Thymus (tissue), 14 donors: ENCODE results near the gene ZNF730. TPM values are rescaled to one million over a fixed set of nuclear protein-coding genes. Genes with fewer than 3 reads are reported as not detected.
"Not testable (repeated sequence)": the region's sequence is repeated elsewhere in the genome, so short reads cannot be mapped to it uniquely, and the experiment has no call there.

Experiments used
- DNase-seq, 9 donors: peaks; one replicate each; pipeline ENCODE4 v3.0.0-alpha.2; 2013; ENCODE audit warnings: low spot score in 9 of 9, low read depth in 6 of 9, missing footprints in 1 of 9
- H3K27ac ChIP-seq, 2 donors: one replicate each; pipeline ENCODE4 v1.5.1; 2013; ENCODE audit warnings: control low read depth in 1 of 2, low read depth in 1 of 2, low read length in 1 of 2, mild to moderate bottlenecking in 1 of 2, moderate library complexity in 1 of 2
- H3K27me3 ChIP-seq, 2 donors: one replicate each; pipeline ENCODE4 v1.5.1; 2013; ENCODE audit warnings: low read length in 1 of 2; ENCODE audit not compliant: control insufficient read depth in 2 of 2, insufficient read depth in 1 of 2
- H3K36me3 ChIP-seq, 2 donors: one replicate each; pipeline ENCODE4 v1.5.1; 2013; ENCODE audit warnings: low read length in 1 of 2, mild to moderate bottlenecking in 1 of 2, moderate library complexity in 1 of 2; ENCODE audit not compliant: control insufficient read depth in 2 of 2, insufficient read depth in 2 of 2
- H3K4me1 ChIP-seq, 2 donors: one replicate each; pipeline ENCODE4 v1.5.1; 2013; ENCODE audit warnings: low read length in 2 of 2; ENCODE audit not compliant: control insufficient read depth in 2 of 2, insufficient read depth in 2 of 2
- H3K4me3 ChIP-seq, 2 donors: one replicate each; pipeline ENCODE4 v1.5.1; 2013; ENCODE audit warnings: low read length in 2 of 2, control low read depth in 1 of 2, mild to moderate bottlenecking in 1 of 2
- H3K9me3 ChIP-seq, 2 donors: one replicate each; pipeline ENCODE4 v1.5.1; 2013; ENCODE audit warnings: low read length in 1 of 2, mild to moderate bottlenecking in 1 of 2; ENCODE audit not compliant: control insufficient read depth in 2 of 2, insufficient read depth in 1 of 2
- WGBS: extraction: QIAGEN DNeasy Blood & Tissue Kit; methylation state at CpG from one replicate; pipeline ENCODE4 v1.1.7; 2013; 5-methylcytosine and 5-hydroxymethylcytosine counted together
- long read RNA-seq, 10 donors: transcript quantifications; one replicate each; lab custom pipeline, GENCODE V29; 2026
- polyA plus RNA-seq: library from polyadenylated mRNA; stranded (reverse); fragments of 200-250 nt; gene quantifications from one replicate; pipeline ENCODE4 v1.2.3, GENCODE V29; 2013
- total RNA-seq: library from RNA; stranded (reverse); fragments of 120-200 nt; gene quantifications from one replicate; pipeline ENCODE4 v1.2.4, GENCODE V29; 2013
- donor health status: healthy.

ZNF730 gene
- total RNA-seq (4.4 TPM), polyA plus RNA-seq (0.23 TPM)
- long read RNA-seq, donor 1: 0 reads
- long read RNA-seq, donor 2, partial matches to known transcripts: 19 of 19 reads
- long read RNA-seq, donor 2, other reads (novel, unspliced or antisense): 0 of 19 reads
- long read RNA-seq, donor 3, partial matches to known transcripts: 0 of 1 reads
- long read RNA-seq, donor 3, other reads (novel, unspliced or antisense): 0 of 1 reads
- long read RNA-seq, donor 4, partial matches to known transcripts: 0 of 2 reads
- long read RNA-seq, donor 4, other reads (novel, unspliced or antisense): 0 of 2 reads
- long read RNA-seq, donor 5, partial matches to known transcripts: 0 of 1 reads
- long read RNA-seq, donor 5, other reads (novel, unspliced or antisense): 0 of 1 reads
- long read RNA-seq, donor 6: 0 reads
- long read RNA-seq, donor 7, partial matches to known transcripts: 0 of 1 reads
- long read RNA-seq, donor 7, other reads (novel, unspliced or antisense): 0 of 1 reads
- long read RNA-seq, donor 8: 0 reads
- long read RNA-seq, donor 9, partial matches to known transcripts: 16 of 16 reads
- long read RNA-seq, donor 9, other reads (novel, unspliced or antisense): 0 of 16 reads
- long read RNA-seq, donor 10: 0 reads

DNA sequence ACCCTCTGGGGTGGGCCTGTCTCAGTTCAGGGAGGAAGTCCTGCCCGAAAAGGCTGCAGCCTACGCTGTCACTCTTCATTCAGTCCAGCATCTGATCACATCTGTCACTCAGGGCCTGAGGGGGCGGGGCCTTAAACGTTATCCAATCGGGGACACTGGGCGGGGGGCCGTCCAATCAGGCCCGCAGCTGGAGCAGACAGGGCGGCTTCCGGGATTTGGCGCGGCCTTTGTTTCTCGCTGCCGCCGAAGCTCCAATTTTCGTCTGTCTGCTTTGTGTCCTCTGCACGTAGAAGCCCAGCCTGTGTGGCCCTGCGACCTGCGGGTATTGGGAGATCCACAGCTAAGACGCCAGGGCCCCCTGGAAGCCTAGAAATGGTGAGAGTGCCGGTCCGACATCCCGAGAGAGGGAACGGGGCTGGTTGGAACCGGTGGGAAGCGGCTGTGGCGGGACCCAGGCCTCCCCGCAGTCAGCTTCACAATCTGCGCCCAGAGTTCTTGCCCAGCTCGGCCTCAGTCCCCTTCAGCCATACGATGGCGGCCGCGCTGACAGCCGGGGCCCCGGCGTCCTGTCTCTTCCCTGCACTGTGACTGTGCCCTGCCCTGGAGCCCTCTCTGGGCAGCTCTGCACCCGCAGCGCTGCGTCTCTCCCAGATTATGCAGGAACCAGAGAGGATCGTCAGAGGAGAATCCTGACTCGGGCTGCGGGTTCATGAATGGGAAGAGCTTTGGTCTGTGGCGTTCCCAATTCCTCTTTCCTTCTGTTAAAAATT, at the start of gene ZNF730:
ZNF730 (plus strand) TSS at position 224 of the 770 bp plus-strand sequence; CDS start at position 373, 149 bp downstream.
- Histone ChIP-seq H3K27ac (peak within 1 kb of the TSS in 1 of 2 donors; percentile 77), H3K4me1 (no peaks in the 10 kb centered on the region), H3K27me3 (no peaks in the 10 kb centered on the region), H3K4me3 (peak within 1 kb of the TSS; percentile 53 to 63), H3K9me3 (no peaks in the 10 kb centered on the region), H3K36me3 (peaks cover 0 to under 1% of the 10 kb centered on the region in 2 donors)
- under 1% methylated on average over 44 of the region's 44 CpGs for WGBS
- DNase-seq: peak; percentile 54 to 87 (median 66)

GRCh38 chr19:23070353-23071146, 46.3 kb upstream of the ZNF730 start:
- Histone ChIP-seq H3K36me3 (no peaks in the 10 kb centered on the region), H3K9me3 (peaks cover 11 to 29% of the 10 kb centered on the region in 2 donors), H3K4me1 (no peaks in the 10 kb centered on the region), H3K27me3 (peaks cover 7 to 16% of the 10 kb centered on the region in 2 donors), H3K4me3 (peak overlapping the region in 1 of 2 donors; percentile 26), H3K27ac (no peak overlapping the region)
- DNase-seq: peak in 2 of 9 donors; percentile 10 to 23
- WGBS: 9% methylated on average over 43 of the region's 43 CpGs

DNA sequence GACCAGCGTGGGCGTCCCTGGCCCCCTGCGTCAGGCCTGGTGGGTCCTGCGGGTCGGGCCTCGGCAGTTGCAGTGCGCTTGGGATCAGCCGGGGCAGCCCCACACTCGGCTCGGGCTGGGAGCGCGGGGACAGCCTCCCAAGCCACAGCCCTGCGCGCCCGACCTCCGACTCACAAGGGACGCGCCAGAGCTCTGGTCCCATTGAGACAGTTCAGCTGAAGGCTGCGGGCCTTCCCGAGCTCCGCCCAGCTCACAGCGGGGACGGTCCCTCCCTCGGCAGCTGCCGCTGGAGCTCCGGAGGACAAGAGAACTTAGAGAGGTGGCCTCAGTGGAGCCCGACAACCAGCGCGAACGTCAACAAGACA, 45.7 kb upstream of the ZNF730 start:
- WGBS: 2% methylated on average over 30 of the region's 30 CpGs
- H3K4me3 ChIP-seq: peak overlapping the region in 1 of 2 donors; percentile 26
- DNase-seq: no peak
- no peak overlapping the region for H3K27ac ChIP-seq
- peaks cover 11 to 29% of the 10 kb centered on the region in 2 donors for H3K9me3 ChIP-seq
- H3K4me1 ChIP-seq: no peaks in the 10 kb centered on the region
- peaks cover 7 to 16% of the 10 kb centered on the region in 2 donors for H3K27me3 ChIP-seq
- no peaks in the 10 kb centered on the region for H3K36me3 ChIP-seq

DNA sequence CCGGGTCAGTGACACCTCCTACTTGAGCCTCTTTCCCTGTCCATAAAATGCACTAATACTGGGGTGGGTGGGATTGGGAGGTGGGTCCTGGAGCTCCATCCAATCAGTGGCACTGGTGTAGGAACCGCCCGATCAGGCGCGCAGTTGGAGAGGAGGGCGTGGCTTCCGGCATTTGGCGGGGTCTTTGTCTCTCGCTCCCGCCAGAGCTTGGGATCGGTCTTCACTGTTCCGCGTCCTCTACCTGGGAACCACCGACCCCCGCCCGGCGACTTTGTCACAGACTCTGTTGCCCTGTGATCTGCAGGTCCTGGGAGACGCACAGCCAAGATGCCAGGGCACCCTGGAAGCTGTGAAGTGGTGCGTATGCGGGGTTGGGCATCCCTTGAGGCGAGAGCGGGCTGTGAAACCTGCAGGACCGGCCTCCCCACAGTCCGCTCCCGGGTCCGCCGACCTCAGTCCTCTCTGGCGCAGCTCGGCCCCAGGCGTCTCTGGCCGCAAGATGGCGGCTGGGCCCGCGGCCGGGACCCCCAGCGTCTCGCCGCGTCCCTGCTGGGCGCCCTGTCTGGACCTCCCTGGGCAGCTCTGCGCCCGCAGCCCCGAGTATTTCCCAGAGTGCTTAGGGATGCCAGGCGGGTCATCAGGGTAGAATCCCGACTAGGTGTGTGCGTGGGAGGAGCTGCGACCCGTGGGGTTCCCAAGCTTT, 41.6 kb upstream of the ZNF730 start:
- DNase-seq: peak; percentile 22 to 74 (median 37)
- under 1% methylated on average over 48 of the region's 48 CpGs for WGBS
- peak overlapping the region; percentile 68 to 82 for H3K4me3 ChIP-seq
- no peaks in the 10 kb centered on the region for H3K4me1 ChIP-seq
- H3K27ac ChIP-seq: peak overlapping the region in 1 of 2 donors; percentile 47
- peaks cover 7 to 16% of the 10 kb centered on the region in 2 donors for H3K27me3 ChIP-seq
- H3K9me3 ChIP-seq: peaks cover 11 to 17% of the 10 kb centered on the region in 2 donors
- no peaks in the 10 kb centered on the region for H3K36me3 ChIP-seq

- not testable (repeated sequence) for H3K27ac ChIP-seq, H3K36me3 ChIP-seq, DNase-seq, H3K27me3 ChIP-seq, H3K4me3 ChIP-seq, H3K4me1 ChIP-seq
- WGBS: 75% methylated on average over 2 of the region's 2 CpGs
- H3K9me3 ChIP-seq: peaks cover 2 to 12% of the 10 kb centered on the region in 2 donors
Measured at GRCh38 chr19:23077776-23078175, 39.0 kb upstream of the ZNF730 start.

DNA sequence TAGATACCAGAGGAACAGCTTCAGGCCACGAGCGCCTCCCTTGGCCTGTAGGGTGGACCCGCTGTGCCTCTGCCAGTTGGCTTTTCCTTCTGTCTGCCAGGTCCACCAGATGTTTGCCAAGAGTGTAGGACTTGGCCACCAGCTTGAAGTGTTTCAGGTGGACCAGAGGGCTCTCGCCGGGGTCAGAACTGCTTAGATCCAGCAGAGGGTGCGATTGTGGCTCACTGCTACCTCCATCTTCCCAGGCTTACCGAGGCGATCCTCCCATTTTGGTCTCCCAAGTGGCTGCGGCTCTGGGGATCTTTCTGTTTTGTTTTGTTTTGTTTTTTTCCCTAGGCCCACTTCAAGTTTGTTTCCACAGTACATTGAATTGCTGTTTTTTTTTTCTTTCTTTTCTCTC, 23.0 kb upstream of the ZNF730 start:
- H3K27ac ChIP-seq: no peak overlapping the region
- no peaks in the 10 kb centered on the region for H3K27me3 ChIP-seq
- H3K4me1 ChIP-seq: no peaks in the 10 kb centered on the region
- DNase-seq: no peak
- peaks cover 8 to 16% of the 10 kb centered on the region in 2 donors for H3K9me3 ChIP-seq
- H3K36me3 ChIP-seq: peaks cover 6 to 26% of the 10 kb centered on the region in 2 donors
- no peak overlapping the region for H3K4me3 ChIP-seq
- WGBS: over 99% methylated on average over 9 of the region's 9 CpGs

DNA sequence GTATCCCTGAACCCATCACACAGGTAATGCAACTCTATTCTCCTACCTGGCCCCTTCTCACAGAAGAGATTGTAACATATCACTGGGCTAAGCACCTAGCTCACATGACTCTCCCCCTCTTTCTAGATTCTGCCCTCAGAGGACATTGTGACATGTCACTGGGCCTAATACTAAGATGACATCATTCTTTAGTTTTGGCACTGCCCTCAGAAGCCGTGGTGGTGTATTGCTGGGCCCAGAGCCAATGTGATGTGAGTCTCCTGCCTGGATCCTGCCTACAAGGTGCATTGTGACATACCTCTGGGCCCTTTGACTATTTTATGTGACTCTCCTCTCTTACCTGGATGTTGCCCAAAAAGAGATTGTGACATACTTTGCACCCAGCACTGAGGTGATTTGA, 21.4 kb upstream of the ZNF730 start:
- Histone ChIP-seq H3K4me3 (no peak overlapping the region), H3K36me3 (peaks cover 6 to 26% of the 10 kb centered on the region in 2 donors), H3K4me1 (no peaks in the 10 kb centered on the region), H3K9me3 (peaks cover 8 to 16% of the 10 kb centered on the region in 2 donors), H3K27me3 (no peaks in the 10 kb centered on the region), H3K27ac (no peak overlapping the region)
- 94% methylated on average over 1 of the region's 1 CpG for WGBS
- no peak for DNase-seq

- WGBS: 98% methylated on average over 2 of the region's 2 CpGs
- Histone ChIP-seq H3K27ac (no peak overlapping the region), H3K4me3 (no peak overlapping the region), H3K36me3 (peaks cover 6 to 24% of the 10 kb centered on the region in 2 donors), H3K9me3 (peaks cover 4 to 6% of the 10 kb centered on the region in 2 donors), H3K4me1 (no peaks in the 10 kb centered on the region), H3K27me3 (no peaks in the 10 kb centered on the region)
- DNase-seq: no peak
Measured at GRCh38 chr19:23098286-23098685, 18.5 kb upstream of the ZNF730 start.
